Measurements from ENCODE around the gene PPFIBP2. TPM values are rescaled to one million over a fixed set of nuclear protein-coding genes. Genes with fewer than 3 reads are reported as not detected.

Gene PPFIBP2
- 24.1 TPM for total RNA-seq
- long read RNA-seq, partial matches to known transcripts = 6 of 19 reads
- long read RNA-seq, other reads (novel, unspliced or antisense) = 6 of 19 reads

DNA sequence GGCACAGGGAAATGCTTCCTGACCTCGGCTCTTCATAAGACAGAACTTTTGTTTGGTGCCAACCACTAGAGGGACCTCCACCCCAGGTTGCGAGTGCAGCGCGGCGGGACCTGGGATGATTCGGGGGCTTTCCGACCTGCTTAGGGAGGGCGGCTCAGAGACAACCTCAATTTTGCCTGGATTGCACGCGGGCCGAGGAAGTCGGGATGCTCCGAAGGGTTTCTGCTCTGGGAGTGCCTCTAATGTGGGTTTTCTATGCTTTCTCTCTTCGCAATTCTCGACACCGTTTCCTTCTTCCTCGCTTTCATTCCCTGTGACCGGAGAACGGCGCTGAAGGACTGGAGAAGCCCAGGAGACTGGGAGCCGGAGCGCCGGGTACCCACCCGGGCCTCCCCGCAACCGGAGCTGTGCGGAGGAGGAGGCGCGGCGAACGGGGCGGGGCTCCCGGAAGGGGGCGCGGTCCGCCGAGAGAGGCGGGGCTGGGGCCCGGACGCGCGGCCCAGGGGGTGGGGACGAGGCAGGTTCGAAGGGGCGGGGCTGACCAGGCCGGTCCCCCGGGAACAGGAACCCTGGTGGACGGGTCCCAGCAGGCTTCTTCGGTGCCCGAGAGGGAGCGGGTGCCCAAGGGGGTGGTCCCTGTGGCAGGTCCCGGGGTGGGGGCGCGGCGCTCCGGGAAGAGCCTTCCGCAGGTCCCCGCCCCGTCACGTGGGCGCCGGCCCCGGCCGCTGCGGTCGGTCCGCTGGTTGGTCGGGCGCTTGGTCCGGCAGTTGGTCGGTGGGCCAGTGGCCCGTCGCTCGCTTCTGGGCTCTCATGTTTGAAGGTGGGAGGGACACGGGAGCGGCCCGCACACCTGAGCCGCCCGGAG is at the start of gene PPFIBP2:
Gene PPFIBP2, plus strand, starts transcription at position 766 of the 865 bp plus-strand sequence. CDS start 35,477 bp downstream, outside the sequence.
- intact Hi-C loops (cut with DNase I) = no loop called here
- H3K9me3 ChIP-seq = no peaks in the 10 kb centered on the region
- peak; percentile 96 to 98 for ATAC-seq
- peak within 1 kb of the TSS; percentile 81 for H3K27ac ChIP-seq
- H3K27me3 ChIP-seq (ENCODE audit: low read depth) = no peaks in the 10 kb centered on the region
- H3K4me1 ChIP-seq = peaks cover 29% of the 10 kb centered on the region
- no peaks in the 10 kb centered on the region for H3K36me3 ChIP-seq
- TF ChIP-seq, protein P1, sequence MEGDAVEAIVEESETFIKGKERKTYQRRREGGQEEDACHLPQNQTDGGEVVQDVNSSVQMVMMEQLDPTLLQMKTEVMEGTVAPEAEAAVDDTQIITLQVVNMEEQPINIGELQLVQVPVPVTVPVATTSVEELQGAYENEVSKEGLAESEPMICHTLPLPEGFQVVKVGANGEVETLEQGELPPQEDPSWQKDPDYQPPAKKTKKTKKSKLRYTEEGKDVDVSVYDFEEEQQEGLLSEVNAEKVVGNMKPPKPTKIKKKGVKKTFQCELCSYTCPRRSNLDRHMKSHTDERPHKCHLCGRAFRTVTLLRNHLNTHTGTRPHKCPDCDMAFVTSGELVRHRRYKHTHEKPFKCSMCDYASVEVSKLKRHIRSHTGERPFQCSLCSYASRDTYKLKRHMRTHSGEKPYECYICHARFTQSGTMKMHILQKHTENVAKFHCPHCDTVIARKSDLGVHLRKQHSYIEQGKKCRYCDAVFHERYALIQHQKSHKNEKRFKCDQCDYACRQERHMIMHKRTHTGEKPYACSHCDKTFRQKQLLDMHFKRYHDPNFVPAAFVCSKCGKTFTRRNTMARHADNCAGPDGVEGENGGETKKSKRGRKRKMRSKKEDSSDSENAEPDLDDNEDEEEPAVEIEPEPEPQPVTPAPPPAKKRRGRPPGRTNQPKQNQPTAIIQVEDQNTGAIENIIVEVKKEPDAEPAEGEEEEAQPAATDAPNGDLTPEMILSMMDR (IDR thresholded peaks at IDR 0.05) = peak; percentile 70
- peak; percentile 88 for DNase-seq
- H3K4me3 ChIP-seq = peak within 1 kb of the TSS; percentile 84

DNA sequence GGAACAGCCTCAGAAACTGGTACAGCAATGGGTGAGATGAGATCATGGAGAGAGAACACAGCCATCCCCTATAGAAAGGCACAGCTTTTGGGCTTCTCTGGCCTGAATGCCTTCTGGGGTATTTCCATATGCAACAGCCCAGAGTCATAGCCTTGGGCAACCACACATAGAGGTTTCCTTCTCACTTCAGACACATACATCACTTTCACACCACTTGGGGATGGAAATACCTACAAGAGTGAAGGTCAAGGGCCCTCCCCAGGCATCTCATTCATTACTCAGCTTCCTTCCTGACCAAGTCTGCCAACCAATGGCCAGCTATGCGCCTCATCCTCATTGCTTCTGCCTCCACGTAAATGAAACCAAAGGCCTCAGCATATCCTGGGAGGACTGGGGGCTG is 46.1 kb upstream of the PPFIBP2 start:
- Histone ChIP-seq H3K4me3 (no peak overlapping the region), H3K4me1 (no peaks in the 10 kb centered on the region), H3K27me3 (ENCODE audit: low read depth) (peaks cover 3% of the 10 kb centered on the region), H3K9me3 (no peaks in the 10 kb centered on the region), H3K36me3 (no peaks in the 10 kb centered on the region), H3K27ac (no peak overlapping the region)
- ATAC-seq (no peak), DNase-seq (no peak)
- intact Hi-C loops (cut with DNase I) = no loop called here
- TF ChIP-seq, protein P1 (IDR thresholded peaks at IDR 0.05) = no peak

DNA sequence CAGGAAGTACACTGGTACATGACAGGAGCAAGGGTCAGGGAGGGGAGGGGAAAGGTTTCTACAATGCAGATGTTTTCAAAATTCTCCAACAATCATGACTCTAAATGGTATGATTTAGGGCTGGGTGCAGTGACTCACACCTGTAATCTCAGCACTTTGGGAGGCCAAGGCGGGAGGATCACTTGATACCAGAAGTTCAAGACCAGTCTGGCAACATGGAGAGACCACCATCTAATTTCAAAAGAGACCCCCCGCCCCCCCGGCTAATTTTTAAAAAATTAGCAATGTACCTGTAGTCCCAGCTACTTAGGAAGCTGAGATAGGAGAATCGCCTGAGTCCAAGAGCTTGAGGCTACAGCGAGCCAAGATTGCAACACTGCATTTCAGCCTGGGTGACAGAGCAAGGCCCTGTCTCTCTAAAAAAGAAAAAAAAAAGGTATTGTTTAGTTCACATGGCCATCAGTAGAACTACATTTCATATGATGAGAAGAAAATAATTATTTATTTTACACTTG is 44.4 kb upstream of the PPFIBP2 start:
- TF ChIP-seq, protein P1 (IDR thresholded peaks at IDR 0.05) = no peak
- Histone ChIP-seq H3K27me3 (ENCODE audit: low read depth) (peaks cover 3% of the 10 kb centered on the region), H3K36me3 (no peaks in the 10 kb centered on the region), H3K9me3 (no peaks in the 10 kb centered on the region), H3K4me1 (no peaks in the 10 kb centered on the region), H3K27ac (no peak overlapping the region), H3K4me3 (no peak overlapping the region)
- intact Hi-C loops (cut with DNase I) = no loop called here
- ATAC-seq = no peak
- DNase-seq = no peak

DNA sequence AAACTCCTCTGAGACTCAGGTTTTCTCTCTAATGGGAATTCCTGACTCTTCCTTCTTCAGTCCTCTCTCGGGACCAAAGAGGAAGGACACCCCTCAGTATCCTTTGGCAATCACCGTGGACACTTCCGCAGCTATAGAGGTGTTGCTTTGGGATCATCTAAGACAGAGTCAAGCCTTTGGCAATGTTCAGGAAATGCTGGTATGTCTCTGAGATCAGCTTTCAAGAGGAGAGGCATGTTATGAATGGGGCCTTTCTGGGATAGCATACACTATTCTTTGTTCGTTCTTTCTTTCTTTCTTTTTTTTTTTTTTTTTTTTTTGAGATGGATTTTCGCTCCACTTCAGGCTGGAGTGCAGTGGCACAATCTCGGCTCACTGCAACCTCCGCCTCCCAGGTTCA is 42.7 kb upstream of the PPFIBP2 start:
- TF ChIP-seq, protein P1 (IDR thresholded peaks at IDR 0.05) = no peak

DNA sequence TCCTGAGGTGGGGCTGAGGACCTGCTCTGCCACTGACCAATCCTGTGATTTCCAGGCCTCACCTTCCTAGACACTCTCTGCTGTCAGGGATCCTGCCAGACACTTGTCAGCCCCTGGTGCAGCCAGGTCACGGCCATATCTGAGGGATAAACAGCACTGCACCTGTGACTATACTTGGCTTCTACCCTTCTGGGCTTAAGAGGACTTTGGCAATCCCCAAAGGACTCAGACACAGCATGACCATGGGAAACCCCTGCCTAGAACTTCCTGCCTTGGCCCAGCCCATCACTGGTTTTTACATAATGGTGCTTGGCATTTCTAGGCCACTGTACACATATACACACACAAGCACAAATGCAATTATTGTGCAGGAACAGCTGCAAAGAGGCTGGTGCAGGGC is 40.1 kb upstream of the PPFIBP2 start:
- Histone ChIP-seq H3K27ac (no peak overlapping the region), H3K4me1 (no peaks in the 10 kb centered on the region), H3K4me3 (no peak overlapping the region), H3K27me3 (ENCODE audit: low read depth) (peaks cover 3% of the 10 kb centered on the region), H3K36me3 (no peaks in the 10 kb centered on the region), H3K9me3 (no peaks in the 10 kb centered on the region)
- DNase-seq = no peak
- intact Hi-C loops (cut with DNase I) = no loop called here
- no peak for ATAC-seq
- TF ChIP-seq, protein P1 (IDR thresholded peaks at IDR 0.05) = no peak

More for the DNA sequence above, 42.7 kb upstream of the PPFIBP2 start:
- H3K27ac ChIP-seq = no peak overlapping the region
- intact Hi-C loops (cut with DNase I) = no loop called here
- no peaks in the 10 kb centered on the region for H3K36me3 ChIP-seq
- no peak for DNase-seq
- no peaks in the 10 kb centered on the region for H3K4me1 ChIP-seq
- H3K4me3 ChIP-seq = no peak overlapping the region
- peaks cover 3% of the 10 kb centered on the region for H3K27me3 ChIP-seq (ENCODE audit: low read depth)
- H3K9me3 ChIP-seq = no peaks in the 10 kb centered on the region
- no peak for ATAC-seq
